ENCODE data around the gene CRYL1.

- TF ChIP-seq, protein P1, sequence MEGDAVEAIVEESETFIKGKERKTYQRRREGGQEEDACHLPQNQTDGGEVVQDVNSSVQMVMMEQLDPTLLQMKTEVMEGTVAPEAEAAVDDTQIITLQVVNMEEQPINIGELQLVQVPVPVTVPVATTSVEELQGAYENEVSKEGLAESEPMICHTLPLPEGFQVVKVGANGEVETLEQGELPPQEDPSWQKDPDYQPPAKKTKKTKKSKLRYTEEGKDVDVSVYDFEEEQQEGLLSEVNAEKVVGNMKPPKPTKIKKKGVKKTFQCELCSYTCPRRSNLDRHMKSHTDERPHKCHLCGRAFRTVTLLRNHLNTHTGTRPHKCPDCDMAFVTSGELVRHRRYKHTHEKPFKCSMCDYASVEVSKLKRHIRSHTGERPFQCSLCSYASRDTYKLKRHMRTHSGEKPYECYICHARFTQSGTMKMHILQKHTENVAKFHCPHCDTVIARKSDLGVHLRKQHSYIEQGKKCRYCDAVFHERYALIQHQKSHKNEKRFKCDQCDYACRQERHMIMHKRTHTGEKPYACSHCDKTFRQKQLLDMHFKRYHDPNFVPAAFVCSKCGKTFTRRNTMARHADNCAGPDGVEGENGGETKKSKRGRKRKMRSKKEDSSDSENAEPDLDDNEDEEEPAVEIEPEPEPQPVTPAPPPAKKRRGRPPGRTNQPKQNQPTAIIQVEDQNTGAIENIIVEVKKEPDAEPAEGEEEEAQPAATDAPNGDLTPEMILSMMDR (IDR thresholded peaks at IDR 0.05) = no peak
- TF ChIP-seq ZFX (IDR thresholded peaks at IDR 0.05; ENCODE audit: borderline replicate concordance) = no peak
These were observed 101.2 kb downstream of the CRYL1 start for GRCh38 chr13:20424559-20424852.
